ENCODE data around the gene RASGRF1. TPM values are rescaled to one million over a fixed set of nuclear protein-coding genes. Genes with fewer than 3 reads are reported as not detected.

RASGRF1 gene
- total RNA-seq, 4 donors from 2014 or later = not detected

DNA sequence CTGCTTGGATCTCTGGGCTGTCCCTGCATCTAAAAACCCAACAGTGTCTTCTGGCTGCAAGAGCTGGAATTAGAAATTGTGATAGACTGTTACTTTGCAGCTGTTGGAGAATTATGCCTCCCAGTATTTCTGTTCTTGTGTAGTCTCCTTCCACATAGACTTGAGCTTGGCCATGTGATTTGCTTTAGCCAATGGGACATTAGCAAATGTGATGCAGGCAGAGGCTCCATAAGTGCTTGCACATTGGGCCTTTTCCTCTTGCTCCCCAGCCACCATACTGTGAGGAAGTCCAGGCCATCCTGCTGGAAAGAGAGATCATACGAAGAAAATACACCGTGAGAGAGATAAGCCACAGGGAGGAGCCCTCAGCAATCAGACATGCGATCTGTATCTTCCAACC, 33.8 kb upstream of the RASGRF1 start:
- Histone ChIP-seq H3K4me3 (no peak overlapping the region), H3K27ac (no peak overlapping the region), H3K36me3 (no peaks in the 10 kb centered on the region), H3K4me1 (no peaks in the 10 kb centered on the region), H3K9me3 (no peaks in the 10 kb centered on the region), H3K27me3 (no peaks in the 10 kb centered on the region)
- no peak for TF ChIP-seq POLR2A (IDR thresholded peaks at IDR 0.05)
- TF ChIP-seq, protein P1, sequence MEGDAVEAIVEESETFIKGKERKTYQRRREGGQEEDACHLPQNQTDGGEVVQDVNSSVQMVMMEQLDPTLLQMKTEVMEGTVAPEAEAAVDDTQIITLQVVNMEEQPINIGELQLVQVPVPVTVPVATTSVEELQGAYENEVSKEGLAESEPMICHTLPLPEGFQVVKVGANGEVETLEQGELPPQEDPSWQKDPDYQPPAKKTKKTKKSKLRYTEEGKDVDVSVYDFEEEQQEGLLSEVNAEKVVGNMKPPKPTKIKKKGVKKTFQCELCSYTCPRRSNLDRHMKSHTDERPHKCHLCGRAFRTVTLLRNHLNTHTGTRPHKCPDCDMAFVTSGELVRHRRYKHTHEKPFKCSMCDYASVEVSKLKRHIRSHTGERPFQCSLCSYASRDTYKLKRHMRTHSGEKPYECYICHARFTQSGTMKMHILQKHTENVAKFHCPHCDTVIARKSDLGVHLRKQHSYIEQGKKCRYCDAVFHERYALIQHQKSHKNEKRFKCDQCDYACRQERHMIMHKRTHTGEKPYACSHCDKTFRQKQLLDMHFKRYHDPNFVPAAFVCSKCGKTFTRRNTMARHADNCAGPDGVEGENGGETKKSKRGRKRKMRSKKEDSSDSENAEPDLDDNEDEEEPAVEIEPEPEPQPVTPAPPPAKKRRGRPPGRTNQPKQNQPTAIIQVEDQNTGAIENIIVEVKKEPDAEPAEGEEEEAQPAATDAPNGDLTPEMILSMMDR (IDR thresholded peaks at IDR 0.05 in 4 of 5, conservative IDR thresholded peaks at IDR 0.05 in 1 of 5) = no peak
- in situ Hi-C loops (cut with MboI; ENCODE audit: low sequenced_read_pairs in 4 of 4) = no loop called here
- DNase-seq (no peak), ATAC-seq (no peak)
- intact Hi-C loops (cut with DNase I; ENCODE audit: low total_unique reads) = no loop called here

DNA sequence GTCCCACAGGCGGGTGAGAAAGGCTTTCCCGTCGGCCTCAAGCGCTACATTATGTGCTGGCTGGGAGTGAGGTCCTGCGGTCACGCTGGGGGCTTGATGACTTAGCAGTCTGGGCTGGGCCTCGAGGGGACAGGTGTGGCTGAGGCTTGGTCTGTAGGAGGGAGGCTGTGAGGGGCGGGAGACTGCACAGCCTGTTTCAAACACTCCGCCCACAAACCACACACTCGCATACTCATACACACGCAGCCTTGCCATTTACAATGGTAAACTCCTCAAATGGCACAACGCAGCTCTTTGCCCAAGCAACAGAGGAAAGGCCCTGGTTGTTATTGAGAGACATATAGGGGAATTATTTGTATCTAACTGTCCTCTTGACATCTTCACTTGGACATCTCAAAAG, 32.4 kb upstream of the RASGRF1 start:
- H3K4me3 ChIP-seq = no peak overlapping the region
- H3K27ac ChIP-seq = no peak overlapping the region
- H3K4me1 ChIP-seq = no peaks in the 10 kb centered on the region
- in situ Hi-C loops (cut with MboI; ENCODE audit: low sequenced_read_pairs in 4 of 4) = no loop called here
- ATAC-seq = no peak
- TF ChIP-seq, protein P1 (IDR thresholded peaks at IDR 0.05 in 4 of 5, conservative IDR thresholded peaks at IDR 0.05 in 1 of 5) = no peak
- TF ChIP-seq POLR2A (IDR thresholded peaks at IDR 0.05) = no peak
- no peaks in the 10 kb centered on the region for H3K36me3 ChIP-seq
- no peaks in the 10 kb centered on the region for H3K9me3 ChIP-seq
- no peak for DNase-seq
- H3K27me3 ChIP-seq = no peaks in the 10 kb centered on the region
- intact Hi-C loops (cut with DNase I; ENCODE audit: low total_unique reads) = no loop called here

DNA sequence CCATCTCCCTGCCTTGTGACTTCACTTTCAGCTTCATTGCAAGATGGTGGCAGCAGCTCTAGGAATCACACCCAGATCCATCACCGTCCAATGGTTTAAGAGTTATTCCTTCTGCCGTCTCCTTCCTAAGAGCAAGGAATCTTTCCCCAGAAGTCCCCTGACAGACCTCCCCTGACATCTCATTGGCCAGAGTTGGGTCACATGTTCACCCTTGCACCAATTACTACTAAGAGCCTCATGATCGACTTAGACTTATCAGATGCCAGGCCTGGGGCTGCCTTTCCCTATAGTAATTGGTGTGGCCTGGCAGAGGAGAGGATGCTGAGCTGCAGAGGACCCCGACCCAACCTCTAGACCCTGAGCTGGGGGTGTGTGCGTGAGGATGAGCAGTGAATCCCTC, 31.8 kb upstream of the RASGRF1 start:
- H3K4me3 ChIP-seq = no peak overlapping the region
- no peaks in the 10 kb centered on the region for H3K4me1 ChIP-seq
- TF ChIP-seq, protein P1 (IDR thresholded peaks at IDR 0.05 in 4 of 5, conservative IDR thresholded peaks at IDR 0.05 in 1 of 5) = no peak
- TF ChIP-seq POLR2A (IDR thresholded peaks at IDR 0.05) = no peak
- ATAC-seq (no peak), DNase-seq (no peak)
- no peaks in the 10 kb centered on the region for H3K9me3 ChIP-seq
- intact Hi-C loops (cut with DNase I; ENCODE audit: low total_unique reads) (no loop called here), in situ Hi-C loops (cut with MboI; ENCODE audit: low sequenced_read_pairs in 4 of 4) (no loop called here)
- H3K27ac ChIP-seq = no peak overlapping the region
- no peaks in the 10 kb centered on the region for H3K27me3 ChIP-seq
- H3K36me3 ChIP-seq = no peaks in the 10 kb centered on the region

DNA sequence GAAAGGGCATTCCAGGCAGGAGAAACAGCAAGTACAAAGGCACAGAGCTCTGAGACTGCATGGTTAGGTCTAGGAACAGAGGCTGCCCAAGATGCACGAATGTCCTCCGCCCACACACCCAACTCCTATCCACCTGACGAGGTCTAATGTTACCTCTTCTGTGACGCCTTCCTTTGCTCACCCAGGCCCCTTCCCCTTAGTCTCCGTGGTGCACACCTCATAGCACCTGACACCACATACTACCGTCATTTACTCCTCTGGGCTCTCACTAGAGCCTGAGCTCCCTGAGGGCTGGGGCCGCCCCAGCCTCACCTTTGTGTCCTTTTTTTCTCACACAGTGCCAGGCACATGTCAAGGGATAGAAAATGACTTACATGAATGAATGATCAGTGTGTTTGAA, 31.0 kb upstream of the RASGRF1 start:
- in situ Hi-C loops (cut with MboI; ENCODE audit: low sequenced_read_pairs in 4 of 4) = no loop called here
- H3K9me3 ChIP-seq = no peaks in the 10 kb centered on the region
- intact Hi-C loops (cut with DNase I; ENCODE audit: low total_unique reads) = no loop called here
- H3K36me3 ChIP-seq = no peaks in the 10 kb centered on the region
- no peak overlapping the region for H3K27ac ChIP-seq
- ATAC-seq (no peak), DNase-seq (no peak)
- H3K27me3 ChIP-seq = no peaks in the 10 kb centered on the region
- TF ChIP-seq, protein P1 (IDR thresholded peaks at IDR 0.05 in 4 of 5, conservative IDR thresholded peaks at IDR 0.05 in 1 of 5) = no peak
- no peak for TF ChIP-seq POLR2A (IDR thresholded peaks at IDR 0.05)
- H3K4me1 ChIP-seq = no peaks in the 10 kb centered on the region
- H3K4me3 ChIP-seq = no peak overlapping the region

DNA sequence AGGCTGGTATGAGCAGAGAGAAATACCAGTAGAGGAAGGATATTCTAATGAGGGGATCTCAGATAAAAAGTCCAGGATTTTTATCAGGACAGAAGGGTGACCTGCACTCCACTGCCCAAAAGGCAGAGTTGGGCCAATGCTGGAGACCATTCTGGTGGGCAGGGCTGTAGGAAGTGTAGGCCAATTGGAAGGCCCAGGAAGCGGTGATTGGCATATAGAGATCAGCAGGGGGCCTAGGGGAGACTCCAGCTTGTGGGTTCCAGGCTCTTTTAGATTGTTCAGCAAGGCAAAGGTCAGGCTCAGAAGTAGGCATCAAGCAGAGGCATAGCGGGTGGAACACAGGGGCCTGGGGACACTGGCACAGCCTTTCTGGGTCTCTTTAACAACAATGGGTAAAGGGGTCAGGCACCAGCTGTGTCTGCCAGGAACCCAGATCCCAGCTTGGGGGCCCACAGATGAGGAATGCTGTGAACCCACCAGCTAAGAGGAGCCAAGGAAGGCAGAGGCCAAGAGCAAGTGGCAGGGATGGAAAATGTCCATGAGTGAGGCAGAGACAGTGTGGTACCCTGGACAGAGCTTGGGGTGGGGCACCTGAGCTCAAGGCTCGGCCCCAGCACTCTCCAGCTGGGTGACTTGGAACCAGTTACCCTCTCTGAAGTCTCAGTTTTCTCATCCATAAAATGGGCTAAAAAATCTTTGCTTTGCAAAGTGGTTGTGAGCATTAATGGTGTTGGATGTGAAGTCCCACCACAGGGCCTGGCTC, 27.0 kb upstream of the RASGRF1 start:
- TF ChIP-seq, protein P1 (IDR thresholded peaks at IDR 0.05 in 4 of 5, conservative IDR thresholded peaks at IDR 0.05 in 1 of 5) = no peak
- no peak for TF ChIP-seq POLR2A (IDR thresholded peaks at IDR 0.05)
- H3K4me3 ChIP-seq = no peak overlapping the region
- DNase-seq = no peak
- H3K9me3 ChIP-seq = no peaks in the 10 kb centered on the region
- in situ Hi-C loops (cut with MboI; ENCODE audit: low sequenced_read_pairs in 4 of 4) (no loop called here), intact Hi-C loops (cut with DNase I; ENCODE audit: low total_unique reads) (no loop called here)
- H3K4me1 ChIP-seq = no peaks in the 10 kb centered on the region
- no peak for ATAC-seq
- H3K36me3 ChIP-seq = no peaks in the 10 kb centered on the region
- H3K27ac ChIP-seq = no peak overlapping the region
- no peaks in the 10 kb centered on the region for H3K27me3 ChIP-seq
